Tibial nerve (tissue), 4 donors: ENCODE results near the gene PRRG3. TPM values are rescaled to one million over a fixed set of nuclear protein-coding genes. Genes with fewer than 3 reads are reported as not detected.

Experiments
- DNase-seq, 2 donors: peaks; one replicate each; pipeline ENCODE4 v3.0.0-alpha.2; 2019; ENCODE audit warnings: low spot score in 2 of 2
- H3K27ac ChIP-seq, 4 donors: fragments of 200-600 bp; sonication (generic) in 3 of 4; one replicate each; pipeline ENCODE4 v1.5.1; 2017 to 2019; ENCODE audit warnings: mild to moderate bottlenecking in 1 of 4
- H3K27me3 ChIP-seq, 2 donors: fragments of 200-600 bp; sonication (generic) in 1 of 2; one replicate each; pipeline versions ENCODE4 v1.5.1 to v1.6.0; 2017 to 2019
- H3K36me3 ChIP-seq, 3 donors: fragments of 200-600 bp; sonication (generic); one replicate each; pipeline ENCODE4 v1.5.1; 2018 to 2019
- H3K4me1 ChIP-seq, 4 donors: fragments of 200-600 bp; sonication (generic) in 3 of 4; one replicate each; pipeline ENCODE4 v1.5.1; 2017 to 2019
- H3K4me3 ChIP-seq, 4 donors: fragments of 200-600 bp; sonication (generic) in 3 of 4; one replicate each; pipeline ENCODE4 v1.5.1; 2017 to 2019; ENCODE audit warnings: mild to moderate bottlenecking in 1 of 4, moderate library complexity in 1 of 4
- H3K9me3 ChIP-seq, 4 donors: fragments of 200-600 bp; sonication (generic) in 3 of 4; one replicate each; pipeline ENCODE4 v1.5.1; 2017 to 2019
- EP300 ChIP-seq, 2 donors: sonication (generic); formaldehyde crosslinking; IDR thresholded peaks; one replicate each; pipeline ENCODE4 v1.6.1; 2017; ENCODE audit warnings: antibody characterized with exemption in 2 of 2, mild to moderate bottlenecking in 1 of 2
- POLR2A ChIP-seq, 2 donors: fragments of 450-650 bp; IDR thresholded peaks; one replicate each; pipeline ENCODE4 v1.6.1; 2017; ENCODE audit warnings: antibody characterized with exemption in 2 of 2, mild to moderate bottlenecking in 2 of 2, moderate library complexity in 2 of 2
- WGBS, 2 donors: methylation state at CpG; one replicate each; pipeline ENCODE4 v1.1.5; 2018; 5-methylcytosine and 5-hydroxymethylcytosine counted together
- total RNA-seq, 4 donors: library from RNA; depleted of rRNA; stranded (reverse); fragments of >200 nt; gene quantifications; one replicate each; pipeline ENCODE4 v1.1.0, GENCODE V29; 2016
- TF ChIP-seq, protein P1 (sequence below), 5 experiments: fragments of 200-600 bp in 3 of 5; fragments of 450-650 bp in 2 of 5; sonication (generic) in 3 of 5; IDR thresholded peaks; one replicate each; pipeline ENCODE4 v1.5.1; 2016 to 2019; ENCODE audit warnings: antibody characterized with exemption in 5 of 5, mild to moderate bottlenecking in 3 of 5, moderate library complexity in 2 of 5

Gene PRRG3
- total RNA-seq, result 10 to 100 TPM; 14.0 to 55.7 (median 15.9) TPM

DNA sequence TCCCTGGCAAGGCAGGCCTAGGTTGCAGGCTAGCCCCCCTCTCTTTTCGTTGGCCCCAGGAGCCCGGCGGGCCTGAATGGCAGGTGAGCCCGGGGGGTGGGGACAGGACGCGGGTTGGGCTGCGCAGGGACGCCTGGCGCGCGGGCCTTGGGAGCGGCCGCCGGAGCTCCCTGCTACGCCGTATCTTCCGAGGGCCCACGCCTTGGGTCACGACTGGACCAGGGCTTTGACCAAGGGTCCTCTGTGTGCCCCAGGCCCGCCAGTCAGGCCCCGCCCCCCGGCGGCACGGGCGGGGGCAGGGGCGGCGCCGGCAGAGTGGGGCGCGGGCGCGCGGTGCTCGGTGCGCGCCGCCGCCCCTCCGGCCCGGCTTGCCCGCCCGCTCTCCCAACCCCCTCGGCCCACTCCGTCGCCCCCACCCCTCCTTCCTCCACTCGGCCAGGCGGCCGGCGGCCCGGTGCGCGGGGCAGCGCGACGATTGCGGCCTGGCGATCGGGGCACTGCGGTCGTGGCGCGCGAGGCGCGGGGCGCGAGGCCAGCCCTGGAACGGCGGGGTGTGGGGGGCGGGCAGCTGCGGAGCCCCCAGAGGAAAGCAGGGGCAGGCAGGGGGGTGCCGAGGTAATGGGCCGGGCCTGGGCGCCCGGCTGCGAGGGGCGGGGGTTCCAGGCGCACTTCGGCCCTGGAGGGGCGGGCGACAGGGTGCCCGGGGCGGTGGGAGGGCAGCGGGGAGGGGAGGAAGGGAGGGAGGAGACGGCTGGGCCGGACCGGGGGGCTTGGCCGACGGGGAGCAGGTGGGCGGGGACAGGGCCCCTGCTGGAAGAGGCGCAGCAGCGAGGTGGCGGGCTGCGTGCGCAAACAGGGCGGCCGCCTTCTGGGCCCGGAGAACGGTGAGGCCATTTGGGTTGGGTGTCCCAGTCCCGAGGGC is at the start of gene PRRG3:
PRRG3 (plus strand) TSS at position 798 of the 922 bp plus-strand sequence. CDS start 3,357 bp downstream, outside the sequence.
- Histone ChIP-seq H3K36me3 (no peaks in the 10 kb centered on the region), H3K27ac (peak within 1 kb of the TSS; percentile 19 to 81 (median 65)), H3K27me3 (peaks cover 0 to 9% of the 10 kb centered on the region in 2 donors), H3K4me3 (peak within 1 kb of the TSS in 3 of 4 donors; percentile 9 to 49 (median 27)), H3K9me3 (no peaks in the 10 kb centered on the region), H3K4me1 (no peaks in the 10 kb centered on the region)
- DNase-seq, result no peak
- TF ChIP-seq EP300 (IDR thresholded peaks at IDR 0.05) (no peak), POLR2A (IDR thresholded peaks at IDR 0.05) (no peak)
- TF ChIP-seq, protein P1, sequence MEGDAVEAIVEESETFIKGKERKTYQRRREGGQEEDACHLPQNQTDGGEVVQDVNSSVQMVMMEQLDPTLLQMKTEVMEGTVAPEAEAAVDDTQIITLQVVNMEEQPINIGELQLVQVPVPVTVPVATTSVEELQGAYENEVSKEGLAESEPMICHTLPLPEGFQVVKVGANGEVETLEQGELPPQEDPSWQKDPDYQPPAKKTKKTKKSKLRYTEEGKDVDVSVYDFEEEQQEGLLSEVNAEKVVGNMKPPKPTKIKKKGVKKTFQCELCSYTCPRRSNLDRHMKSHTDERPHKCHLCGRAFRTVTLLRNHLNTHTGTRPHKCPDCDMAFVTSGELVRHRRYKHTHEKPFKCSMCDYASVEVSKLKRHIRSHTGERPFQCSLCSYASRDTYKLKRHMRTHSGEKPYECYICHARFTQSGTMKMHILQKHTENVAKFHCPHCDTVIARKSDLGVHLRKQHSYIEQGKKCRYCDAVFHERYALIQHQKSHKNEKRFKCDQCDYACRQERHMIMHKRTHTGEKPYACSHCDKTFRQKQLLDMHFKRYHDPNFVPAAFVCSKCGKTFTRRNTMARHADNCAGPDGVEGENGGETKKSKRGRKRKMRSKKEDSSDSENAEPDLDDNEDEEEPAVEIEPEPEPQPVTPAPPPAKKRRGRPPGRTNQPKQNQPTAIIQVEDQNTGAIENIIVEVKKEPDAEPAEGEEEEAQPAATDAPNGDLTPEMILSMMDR (IDR thresholded peaks at IDR 0.05), result no peak
- WGBS, 2 donors, result 1 to 50% methylated on average over 10 to 76 of the region's 100 CpGs

DNA sequence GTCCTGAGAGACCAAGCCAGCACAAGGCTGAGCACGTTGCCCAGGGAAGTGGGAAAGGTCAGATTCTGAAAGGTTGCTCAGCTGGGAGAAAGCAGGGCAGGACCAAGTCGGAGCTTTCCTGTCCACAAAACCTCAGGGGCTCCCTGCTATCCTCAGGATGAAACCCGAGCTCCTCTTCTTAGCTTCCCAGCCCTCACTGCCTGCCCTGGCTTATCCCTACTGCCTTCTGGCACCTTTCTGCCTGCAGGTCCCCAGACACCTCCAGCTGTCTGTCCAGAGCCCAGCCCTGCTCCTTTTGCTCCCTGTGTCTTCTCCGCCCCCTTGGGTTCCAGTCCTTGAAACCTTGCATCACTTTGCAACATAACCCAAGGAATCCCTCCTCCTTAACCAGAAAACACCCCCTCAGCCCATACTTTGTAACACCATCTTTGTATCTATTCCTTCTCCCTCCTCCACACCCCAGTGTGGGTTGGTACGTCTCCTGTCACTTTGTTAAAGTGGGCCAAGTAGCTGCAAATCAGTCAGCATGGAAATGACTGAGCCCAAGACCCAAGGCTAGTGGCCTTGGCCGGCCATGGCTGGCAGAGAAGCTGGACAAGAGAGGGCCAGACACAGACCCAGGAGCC is 20.0 kb upstream of the PRRG3 start:
- H3K4me3 ChIP-seq, result no peak overlapping the region
- TF ChIP-seq, protein P1 (IDR thresholded peaks at IDR 0.05), result no peak
- TF ChIP-seq POLR2A (IDR thresholded peaks at IDR 0.05) (no peak), EP300 (IDR thresholded peaks at IDR 0.05) (no peak)
- no peaks in the 10 kb centered on the region for H3K9me3 ChIP-seq
- 65 to 71% methylated on average over 2 to 6 of the region's 6 CpGs for whole genome bisulfite sequencing, 2 donors
- peaks cover 0 to 6% of the 10 kb centered on the region in 2 donors for H3K27me3 ChIP-seq
- no peak for DNase-seq
- H3K27ac ChIP-seq, result no peak overlapping the region
- no peaks in the 10 kb centered on the region for H3K36me3 ChIP-seq
- no peaks in the 10 kb centered on the region for H3K4me1 ChIP-seq

DNA sequence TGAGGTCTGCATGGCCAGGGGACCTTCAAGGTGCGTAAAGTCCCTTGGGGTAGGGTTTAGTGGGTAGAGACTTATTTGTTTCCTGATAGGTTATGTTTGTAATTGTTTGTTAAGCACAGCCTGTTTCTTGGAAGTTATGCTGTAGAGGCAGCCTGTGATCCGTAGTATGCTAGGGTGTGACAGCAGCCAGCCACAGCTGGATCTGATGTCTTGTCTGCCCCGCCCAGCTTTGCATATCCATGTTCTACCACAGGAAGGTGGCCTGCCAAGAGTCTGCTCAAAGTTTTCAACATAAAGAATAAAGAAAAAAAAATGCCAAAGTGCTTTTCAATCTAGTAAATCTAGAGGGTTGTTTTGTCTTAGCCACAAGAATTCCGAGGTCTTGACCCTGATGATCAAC is 19.1 kb upstream of the PRRG3 start:
- no peaks in the 10 kb centered on the region for H3K4me1 ChIP-seq
- H3K27ac ChIP-seq, result no peak overlapping the region
- H3K9me3 ChIP-seq, result no peaks in the 10 kb centered on the region
- DNase-seq, result no peak
- no peak overlapping the region for H3K4me3 ChIP-seq
- TF ChIP-seq POLR2A (IDR thresholded peaks at IDR 0.05) (no peak), EP300 (IDR thresholded peaks at IDR 0.05) (no peak)
- TF ChIP-seq, protein P1 (IDR thresholded peaks at IDR 0.05), result no peak
- WGBS, 2 donors, result 55 to 83% methylated on average over 4 of the region's 4 CpGs
- no peaks in the 10 kb centered on the region for H3K36me3 ChIP-seq
- H3K27me3 ChIP-seq, result peaks cover 0 to 6% of the 10 kb centered on the region in 2 donors

DNA sequence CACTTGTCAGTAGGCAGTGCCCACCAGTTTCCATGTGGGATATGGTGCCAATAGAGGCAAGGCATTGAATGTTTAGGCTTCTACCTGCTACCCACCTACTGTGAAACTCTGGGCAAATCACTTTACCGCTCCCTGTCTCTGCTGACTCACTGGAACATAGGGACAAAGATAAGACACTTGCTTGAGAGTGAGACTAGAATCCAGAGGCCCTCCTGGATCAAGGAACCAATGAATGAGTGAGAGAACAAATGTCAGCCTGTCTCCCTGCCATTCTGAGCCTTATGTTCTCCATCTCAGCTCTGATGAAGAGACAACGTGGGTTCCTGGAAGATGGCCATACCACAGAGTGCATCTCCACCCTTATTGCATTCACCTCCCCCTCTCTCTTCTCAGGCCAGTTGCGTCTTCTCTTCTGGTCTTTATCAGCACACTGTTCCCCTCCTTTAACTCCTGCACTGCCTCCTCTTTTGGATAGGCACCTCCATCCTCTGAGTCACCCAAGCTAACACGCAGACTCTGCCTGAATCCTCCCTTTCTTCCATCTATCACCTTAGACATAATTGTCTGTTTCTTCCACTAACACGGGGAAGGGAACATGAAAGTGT is 15.4 kb upstream of the PRRG3 start:
- no peak for TF ChIP-seq EP300 (IDR thresholded peaks at IDR 0.05)
- no peak for TF ChIP-seq POLR2A (IDR thresholded peaks at IDR 0.05)
- TF ChIP-seq, protein P1 (IDR thresholded peaks at IDR 0.05), result no peak
- H3K4me3 ChIP-seq, result no peak overlapping the region
- no peaks in the 10 kb centered on the region for H3K9me3 ChIP-seq
- no peak for DNase-seq
- WGBS, 2 donors, result 57 to 59% methylated on average over 4 to 5 of the region's 5 CpGs
- no peaks in the 10 kb centered on the region for H3K27me3 ChIP-seq
- H3K36me3 ChIP-seq, result no peaks in the 10 kb centered on the region
- no peaks in the 10 kb centered on the region for H3K4me1 ChIP-seq
- H3K27ac ChIP-seq, result no peak overlapping the region
